Gastrocnemius medialis (tissue), 4 donors: ENCODE data around the gene CDC34. TPM values are rescaled to one million over a fixed set of nuclear protein-coding genes. Genes with fewer than 3 reads are reported as not detected.

ENCODE experiments used
- ATAC-seq, 2 donors: fragments of 150-250 bp; one replicate each; pipeline ENCODE4 v1.9.1; 2016
- DNase-seq, 2 donors: peaks; one replicate each; pipeline ENCODE4 v3.0.0-alpha.2; 2019
- H3K27ac ChIP-seq, 4 donors: fragments of 200-600 bp; sonication (generic); 1 replicate in 1 of 4; 2 replicates in 3 of 4; pipeline ENCODE4 v1.5.1; 2016 to 2018; ENCODE audit warnings: mild to moderate bottlenecking in 2 of 4, moderate library complexity in 1 of 4
- H3K27me3 ChIP-seq, 3 donors: fragments of 200-600 bp; sonication (generic) in 2 of 3; 1 replicate in 1 of 3; 2 replicates in 2 of 3; pipeline versions ENCODE4 v1.5.1 to v1.6.0; 2016 to 2019; ENCODE audit warnings: mild to moderate bottlenecking in 1 of 3, moderate library complexity in 1 of 3
- H3K36me3 ChIP-seq, 2 donors: fragments of 200-600 bp; sonication (generic) in 1 of 2; one replicate each; pipeline ENCODE4 v1.5.1; 2017 to 2018
- H3K4me1 ChIP-seq, 2 donors: fragments of 200-600 bp; sonication (generic) in 1 of 2; one replicate each; pipeline ENCODE4 v1.5.1; 2016 to 2017; ENCODE audit warnings: mild to moderate bottlenecking in 2 of 2
- H3K4me3 ChIP-seq, 4 donors: fragments of 200-600 bp; sonication (generic) in 3 of 4; 1 replicate in 1 of 4; 2 replicates in 3 of 4; pipeline ENCODE4 v1.5.1; 2016 to 2019; ENCODE audit warnings: mild to moderate bottlenecking in 2 of 4
- H3K9me3 ChIP-seq, 3 donors: fragments of 200-600 bp; sonication (generic) in 2 of 3; 1 replicate in 1 of 3; 2 replicates in 2 of 3; pipeline ENCODE4 v1.5.1; 2016 to 2019
- CTCF ChIP-seq, 5 experiments: fragments of 450-650 bp in 3 of 5; fragments of 200-600 bp in 2 of 5; sonication (generic) in 2 of 5; IDR thresholded peaks in 4 of 5; conservative IDR thresholded peaks in 1 of 5; 1 replicate in 4 of 5; 2 replicates in 1 of 5; pipeline ENCODE4 v1.5.1; 2016 to 2019; ENCODE audit warnings: antibody characterized with exemption in 5 of 5, mild to moderate bottlenecking in 3 of 5, moderate library complexity in 3 of 5
- POLR2A ChIP-seq, 2 donors: fragments of 450-650 bp; IDR thresholded peaks; one replicate each; pipeline ENCODE4 v1.6.1; 2017; ENCODE audit warnings: antibody characterized with exemption in 2 of 2, mild to moderate bottlenecking in 2 of 2, moderate library complexity in 2 of 2
- in situ Hi-C, 4 donors: fragments of 200-750 bp; cut with MboI; loops; one replicate each; pipeline versions ENCODE4 v1.15.0 to v1.8.0; 2017; ENCODE audit warnings: low sequenced_read_pairs in 4 of 4
- intact Hi-C: fragments of 100-400 bp; cut with DNase I; formaldehyde crosslinking; loops from one replicate; pipeline ENCODE4 v1.15.1; 2023; ENCODE audit warnings: low total_unique reads
- total RNA-seq, 4 donors: library from RNA; depleted of rRNA; stranded (reverse); fragments of >200 nt; gene quantifications; one replicate each; pipeline versions ENCODE4 v1.1.0 to v1.2.3, GENCODE V29; 2016

Gene CDC34
- total RNA-seq, 4 donors from 2014 or later, result 99.0 to 174 (median 138) TPM

GRCh38 chr19:507286-508203 is 24.0 kb upstream of the CDC34 start, which contains the start of gene TPGS1:
TSS of gene TPGS1 (plus strand) at chr19:507497. CDS start at chr19:507507, 10 bp downstream.
- ATAC-seq, result peak; percentile 91 to 93
- no peaks in the 10 kb centered on the region for H3K9me3 ChIP-seq
- H3K27me3 ChIP-seq, result no peaks in the 10 kb centered on the region
- peaks cover 14 to 25% of the 10 kb centered on the region in 2 donors for H3K4me1 ChIP-seq
- intact Hi-C loops (loop anchor here (1.0 to 5.0 kb wide), 7 partner anchors 18 to 290 kb away; partner anchors contain the start of genes CDC34, MIER2, POLRMT and PTBP1), in situ Hi-C loops (no loop called here)
- H3K36me3 ChIP-seq, result peaks cover 0 to 6% of the 10 kb centered on the region in 2 donors
- peak within 1 kb of the TSS; percentile 90 to 99 (median 91) for H3K27ac ChIP-seq
- peak; percentile 51 to 54 for DNase-seq
- TF ChIP-seq POLR2A (IDR thresholded peaks at IDR 0.05) (peak; percentile 27 to 34), CTCF (IDR thresholded peaks at IDR 0.05 in 4 of 5, conservative IDR thresholded peaks at IDR 0.05 in 1 of 5) (peak in 1 of 5 experiments; percentile 8)
- H3K4me3 ChIP-seq, result peak within 1 kb of the TSS; percentile 88 to 100 (median 96)

GRCh38 chr19:508204-509150 is 23.1 kb upstream of the CDC34 start:
- no peaks in the 10 kb centered on the region for H3K27me3 ChIP-seq
- intact Hi-C loops (loop anchor here (5.0 kb wide), 1 partner anchor 124 kb away; the partner anchor contains the start of gene POLRMT), in situ Hi-C loops (no loop called here)
- ATAC-seq, result no peak
- peak overlapping the region; percentile 88 to 100 (median 96) for H3K4me3 ChIP-seq
- DNase-seq, result no peak
- H3K4me1 ChIP-seq, result peaks cover 14 to 25% of the 10 kb centered on the region in 2 donors
- TF ChIP-seq POLR2A (IDR thresholded peaks at IDR 0.05) (no peak), CTCF (IDR thresholded peaks at IDR 0.05 in 4 of 5, conservative IDR thresholded peaks at IDR 0.05 in 1 of 5) (no peak)
- H3K36me3 ChIP-seq, result peaks cover 0 to 6% of the 10 kb centered on the region in 2 donors
- H3K9me3 ChIP-seq, result no peaks in the 10 kb centered on the region
- peak overlapping the region in 3 of 4 donors; percentile 90 to 99 (median 92) for H3K27ac ChIP-seq

- peak overlapping the region; percentile 37 to 71 (median 58) for H3K27ac ChIP-seq
- in situ Hi-C loops, result no loop called here
- TF ChIP-seq POLR2A (IDR thresholded peaks at IDR 0.05) (no peak), CTCF (IDR thresholded peaks at IDR 0.05 in 4 of 5, conservative IDR thresholded peaks at IDR 0.05 in 1 of 5) (peak; percentile 71 to 86 (median 81))
- ATAC-seq (no peak), DNase-seq (peak in 1 of 2 donors; percentile 56)
- peaks cover 14 to 25% of the 10 kb centered on the region in 2 donors for H3K4me1 ChIP-seq
- H3K36me3 ChIP-seq, result peaks cover 0 to 6% of the 10 kb centered on the region in 2 donors
- H3K9me3 ChIP-seq, result no peaks in the 10 kb centered on the region
- no peaks in the 10 kb centered on the region for H3K27me3 ChIP-seq
- intact Hi-C loops, result no loop called here
- H3K4me3 ChIP-seq, result no peak overlapping the region
Observed at GRCh38 chr19:510606-511100, 20.9 kb upstream of the CDC34 start.

DNA sequence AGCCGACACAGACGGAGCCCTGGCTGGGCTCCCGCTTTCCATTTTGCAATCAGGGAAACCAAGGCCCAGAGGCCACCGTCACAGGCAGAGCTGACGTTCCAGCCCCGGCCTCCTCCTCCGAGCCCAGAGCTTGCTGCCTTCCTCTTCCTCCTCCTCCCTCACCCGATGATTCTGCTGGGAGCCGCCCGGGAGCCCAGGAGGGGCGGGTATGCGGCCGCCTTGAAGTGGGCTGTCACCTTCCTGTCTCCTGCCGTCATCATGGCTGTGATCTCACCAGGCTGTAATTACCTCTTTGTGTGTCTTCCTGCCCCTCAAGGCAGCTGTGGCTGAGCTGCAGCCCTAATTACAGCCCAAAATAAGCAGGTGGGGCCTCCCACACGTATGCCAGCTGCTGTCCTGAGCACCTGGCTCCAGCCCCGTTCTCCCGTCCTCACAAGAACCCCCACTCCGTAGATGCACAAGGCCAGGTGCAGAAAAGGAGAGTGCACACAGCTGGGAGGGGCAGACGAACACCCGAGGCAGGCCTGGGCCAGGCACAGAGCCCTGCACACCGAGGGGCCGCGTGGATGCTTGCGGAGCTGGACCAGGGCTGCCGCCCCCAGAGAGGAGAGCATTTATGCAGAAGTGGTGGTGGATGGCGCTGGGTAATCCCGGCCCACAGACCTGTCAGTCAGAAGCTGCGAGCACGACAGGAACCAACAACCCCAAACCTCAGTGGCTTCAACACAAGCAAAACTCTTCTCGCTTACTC is 20.3 kb upstream of the CDC34 start:
- H3K27me3 ChIP-seq, result no peaks in the 10 kb centered on the region

More for the DNA sequence above, 20.3 kb upstream of the CDC34 start:
- Histone ChIP-seq H3K36me3 (peaks cover 0 to 6% of the 10 kb centered on the region in 2 donors), H3K9me3 (no peaks in the 10 kb centered on the region), H3K4me3 (no peak overlapping the region), H3K27ac (peak overlapping the region; percentile 37 to 71 (median 58)), H3K4me1 (peaks cover 12 to 24% of the 10 kb centered on the region in 2 donors)
- ATAC-seq, result no peak
- DNase-seq, result no peak
- TF ChIP-seq CTCF (IDR thresholded peaks at IDR 0.05 in 4 of 5, conservative IDR thresholded peaks at IDR 0.05 in 1 of 5) (no peak), POLR2A (IDR thresholded peaks at IDR 0.05) (peak in 1 of 2 donors; percentile 6)
- in situ Hi-C loops, result no loop called here
- intact Hi-C loops, result no loop called here
